ENCODE data around the gene HIRA. TPM values are rescaled to one million over a fixed set of nuclear protein-coding genes. Genes with fewer than 3 reads are reported as not detected.

HIRA gene
- total RNA-seq, 1 experiment from 2014 or later, result 51.0 TPM

- TF ChIP-seq ZNF219 (CRISPR knock-in tag; IDR thresholded peaks at IDR 0.05; ENCODE audit: borderline replicate concordance) (no peak), ZNF121 (CRISPR knock-in tag; IDR thresholded peaks at IDR 0.05) (no peak), ERG (CRISPR knock-in tag; IDR thresholded peaks at IDR 0.05) (no peak), ZNF263 (CRISPR knock-in tag; IDR thresholded peaks at IDR 0.05; ENCODE audit: low read depth) (no peak), ZSCAN18 (CRISPR knock-in tag; IDR thresholded peaks at IDR 0.05) (no peak), FOXP1 (CRISPR knock-in tag; IDR thresholded peaks at IDR 0.05; ENCODE audit: borderline replicate concordance) (no peak), MAX (CRISPR knock-in tag; IDR thresholded peaks at IDR 0.05) (no peak), USF2 (CRISPR knock-in tag; IDR thresholded peaks at IDR 0.05) (no peak), EMX1 (CRISPR knock-in tag; IDR thresholded peaks at IDR 0.05) (no peak)
These were observed 8.9 kb downstream of the HIRA start (continued) for GRCh38 chr22:19422440-19423301.

GRCh38 chr22:19420321-19420720, 11.2 kb downstream of the HIRA start:
- DNase-seq (ENCODE audit: low spot score), result no peak
- no peak overlapping the region for H3K4me3 Mint-ChIP-seq
- H3K27me3 Mint-ChIP-seq (ENCODE audit: low read depth), result no peaks in the 10 kb centered on the region
- TF ChIP-seq AR (CRISPR knock-in tag; IDR thresholded peaks at IDR 0.05) (no peak), MAX (CRISPR knock-in tag; IDR thresholded peaks at IDR 0.05) (no peak), TP53 (CRISPR knock-in tag; IDR thresholded peaks at IDR 0.05) (no peak), EMX1 (CRISPR knock-in tag; IDR thresholded peaks at IDR 0.05) (no peak), NFE2L1 (CRISPR knock-in tag; IDR thresholded peaks at IDR 0.05) (no peak), ZNF532 (CRISPR knock-in tag; IDR thresholded peaks at IDR 0.05; ENCODE audit: borderline replicate concordance) (no peak), ZNF423 (CRISPR knock-in tag; IDR thresholded peaks at IDR 0.05) (no peak), E2F5 (CRISPR knock-in tag; IDR thresholded peaks at IDR 0.05) (no peak), SOX15 (CRISPR knock-in tag; IDR thresholded peaks at IDR 0.05) (no peak)
- CTCF ChIA-PET, result interaction anchor here (0.6 kb wide), 1 partner anchor 27 kb away, joined by 4 read pairs; the partner anchor contains the start of gene C22orf39
- peaks cover 5% of the 10 kb centered on the region for H3K9me3 Mint-ChIP-seq
- POLR2A ChIA-PET, result interaction anchor here (0.7 kb wide), 1 partner anchor 55 kb away, joined by 4 read pairs; no protein-coding TSS in a partner anchor
- ATAC-seq, result no peak
- no peak overlapping the region; the same call in 1 of the 2 replicates for H3K27ac Mint-ChIP-seq
- peaks cover 7% of the 10 kb centered on the region for H3K36me3 Mint-ChIP-seq
- peaks cover 43% of the 10 kb centered on the region for H3K4me1 Mint-ChIP-seq
